Astrocyte (in vitro differentiated cells and primary cell): ENCODE data around the gene CLOCK. TPM values are rescaled to one million over a fixed set of nuclear protein-coding genes. Genes with fewer than 3 reads are reported as not detected.
A peak's percentile ranks its signal among the peaks of the same experiment; 100 is the strongest.

Experiments
- DNase-seq: peaks from one replicate; pipeline ENCODE4 v3.0.0-alpha.2; 2010; ENCODE audit warnings: low read depth
- FAIRE-seq: peaks from 2 replicates; lab custom pipeline; 2011; peaks lifted over from hg19 to GRCh38; lab: Jason Lieb, UNC
- H2AFZ ChIP-seq: 2 replicates; pipeline ENCODE4 v1.6.0; 2012; ENCODE audit warnings: low read depth, low read length, inconsistent platforms
- H3K27ac ChIP-seq: 2 replicates; pipeline ENCODE4 v1.5.1; 2011; ENCODE audit warnings: low read depth, low read length, inconsistent platforms
- H3K27me3 ChIP-seq: 2 replicates; pipeline ENCODE4 v1.6.0; 2011; ENCODE audit warnings: low read length, inconsistent platforms; ENCODE audit not compliant: insufficient read depth
- H3K36me3 ChIP-seq: 2 replicates; pipeline ENCODE4 v1.5.1; 2011; ENCODE audit warnings: low read length, inconsistent platforms; ENCODE audit not compliant: insufficient read depth
- H3K4me1 ChIP-seq: 2 replicates; pipeline ENCODE4 v1.5.1; 2011; ENCODE audit warnings: low read length, inconsistent platforms; ENCODE audit not compliant: insufficient read depth
- H3K4me2 ChIP-seq: 2 replicates; pipeline ENCODE4 v1.6.0; 2012; ENCODE audit warnings: low read length, inconsistent platforms
- H3K4me3 ChIP-seq: 2 replicates; pipeline ENCODE4 v1.5.1; 2011; ENCODE audit warnings: low read depth, mild to moderate bottlenecking, low read length, inconsistent platforms; ENCODE audit not compliant: insufficient read depth
- H3K79me2 ChIP-seq: 2 replicates; pipeline ENCODE4 v1.6.0; 2012; ENCODE audit warnings: mild to moderate bottlenecking, low read length, inconsistent platforms; ENCODE audit not compliant: insufficient read depth
- H3K9ac ChIP-seq: 2 replicates; pipeline ENCODE4 v1.6.0; 2012; ENCODE audit warnings: mild to moderate bottlenecking, low read length, inconsistent platforms
- H3K9me3 ChIP-seq: 2 replicates; pipeline ENCODE4 v1.5.1; 2012; ENCODE audit warnings: low read depth, mild to moderate bottlenecking, low read length, inconsistent platforms; ENCODE audit not compliant: insufficient read depth
- H4K20me1 ChIP-seq: 2 replicates; pipeline ENCODE4 v1.6.0; 2012; ENCODE audit warnings: low read length, inconsistent platforms; ENCODE audit not compliant: insufficient read depth
- H3K27ac Mint-ChIP-seq: one replicate; pipeline ENCODE4 v1.8.0; 2021; ENCODE audit warnings: mild to moderate bottlenecking, mixed read lengths; ENCODE audit not compliant: unreplicated experiment
- H3K27me3 Mint-ChIP-seq: one replicate; pipeline ENCODE4 v1.8.0; 2021; ENCODE audit warnings: low read depth, mixed read lengths; ENCODE audit not compliant: unreplicated experiment
- H3K36me3 Mint-ChIP-seq: one replicate; pipeline ENCODE4 v1.8.0; 2021; ENCODE audit warnings: low read depth, mixed read lengths; ENCODE audit not compliant: unreplicated experiment
- H3K4me1 Mint-ChIP-seq: one replicate; pipeline ENCODE4 v1.8.0; 2021; ENCODE audit warnings: low read depth, mixed read lengths; ENCODE audit not compliant: unreplicated experiment
- H3K4me3 Mint-ChIP-seq: one replicate; pipeline ENCODE4 v1.8.0; 2021; ENCODE audit warnings: mild to moderate bottlenecking, moderate library complexity, mixed read lengths; ENCODE audit not compliant: unreplicated experiment
- H3K9me3 Mint-ChIP-seq: one replicate; pipeline ENCODE4 v1.8.0; 2021; ENCODE audit warnings: mild to moderate bottlenecking, mixed read lengths; ENCODE audit not compliant: unreplicated experiment
- CTCF ChIP-seq: IDR thresholded peaks from 2 replicates; pipeline ENCODE4 v1.5.1; 2011; ENCODE audit warnings: low read depth, mild to moderate bottlenecking, inconsistent platforms, low read length, moderate library complexity; ENCODE audit not compliant: insufficient read depth
- EZH2 ChIP-seq: IDR thresholded peaks from 2 replicates; pipeline ENCODE4 v1.6.1; 2012; ENCODE audit warnings: mild to moderate bottlenecking, low read length, inconsistent platforms; ENCODE audit not compliant: insufficient read depth
- total RNA-seq: library from RNA; stranded (reverse); gene quantifications from 2 replicates; pipeline ENCODE4 v1.2.1, GENCODE V29; 2021

CLOCK gene
- total RNA-seq, 1 donor from 2014 or later = 20.4 TPM

DNA sequence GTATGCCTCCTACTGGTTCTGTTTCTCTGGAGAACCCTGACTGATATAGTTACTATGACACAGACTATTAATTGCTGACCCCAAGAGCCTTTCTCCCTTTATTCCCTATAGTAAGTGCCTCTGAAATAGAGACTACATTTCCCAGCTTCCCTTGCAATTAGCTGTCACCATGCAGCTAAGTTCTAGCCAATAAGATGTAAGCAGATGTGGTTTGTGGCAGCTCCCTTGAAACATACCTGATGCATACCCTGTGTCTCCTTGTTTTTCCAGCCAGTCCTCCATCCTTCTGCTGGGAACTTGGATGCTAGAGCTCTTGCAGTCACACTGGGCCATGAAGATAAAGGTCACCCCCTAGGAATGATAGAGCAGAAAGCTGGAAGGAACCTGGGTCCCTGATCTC is 160.6 kb downstream of the CLOCK start:
- TF ChIP-seq CTCF = no peak
- no peak for TF ChIP-seq EZH2
- Histone ChIP-seq H3K27me3 (no peaks in the 10 kb centered on the region), H3K27ac (no peak overlapping the region), H3K79me2 (no peaks in the 10 kb centered on the region), H3K36me3 (no peaks in the 10 kb centered on the region), H3K4me3 (no peak overlapping the region), H3K9me3 (no peaks in the 10 kb centered on the region), H2AFZ (no peak overlapping the region), H3K4me1 (peaks cover 13% of the 10 kb centered on the region), H3K4me2 (no peak overlapping the region), H4K20me1 (no peaks in the 10 kb centered on the region), H3K9ac (no peak overlapping the region)
- Mint-ChIP-seq H3K4me1 (peaks cover 10% of the 10 kb centered on the region), H3K27ac (no peak overlapping the region), H3K4me3 (no peak overlapping the region), H3K9me3 (peaks cover 3% of the 10 kb centered on the region), H3K27me3 (no peaks in the 10 kb centered on the region), H3K36me3 (peaks cover 2% of the 10 kb centered on the region)
- DNase-seq (peak; percentile 37), FAIRE-seq (peak; percentile 9)

GRCh38 chr4:55385201-55385649 is 161.5 kb downstream of the CLOCK start:
- Mint-ChIP-seq H3K36me3 (peaks cover 2% of the 10 kb centered on the region), H3K27me3 (no peaks in the 10 kb centered on the region), H3K4me3 (no peak overlapping the region), H3K4me1 (peaks cover 10% of the 10 kb centered on the region), H3K9me3 (peaks cover under 1% of the 10 kb centered on the region), H3K27ac (peak overlapping the region; percentile 11)
- no peaks in the 10 kb centered on the region for H3K36me3 ChIP-seq
- H3K4me1 ChIP-seq = peaks cover 13% of the 10 kb centered on the region
- TF ChIP-seq EZH2 = no peak
- TF ChIP-seq CTCF = no peak
- no peaks in the 10 kb centered on the region for H3K79me2 ChIP-seq
- H3K27me3 ChIP-seq = no peaks in the 10 kb centered on the region
- DNase-seq (peak; percentile 54), FAIRE-seq (no peak)
- H3K9me3 ChIP-seq = no peaks in the 10 kb centered on the region
- H3K4me3 ChIP-seq = no peak overlapping the region
- H3K4me2 ChIP-seq = peak overlapping the region; percentile 38
- no peak overlapping the region for H3K9ac ChIP-seq
- H4K20me1 ChIP-seq = no peaks in the 10 kb centered on the region
- H2AFZ ChIP-seq = no peak overlapping the region
- peak overlapping the region; percentile 20 for H3K27ac ChIP-seq

DNA sequence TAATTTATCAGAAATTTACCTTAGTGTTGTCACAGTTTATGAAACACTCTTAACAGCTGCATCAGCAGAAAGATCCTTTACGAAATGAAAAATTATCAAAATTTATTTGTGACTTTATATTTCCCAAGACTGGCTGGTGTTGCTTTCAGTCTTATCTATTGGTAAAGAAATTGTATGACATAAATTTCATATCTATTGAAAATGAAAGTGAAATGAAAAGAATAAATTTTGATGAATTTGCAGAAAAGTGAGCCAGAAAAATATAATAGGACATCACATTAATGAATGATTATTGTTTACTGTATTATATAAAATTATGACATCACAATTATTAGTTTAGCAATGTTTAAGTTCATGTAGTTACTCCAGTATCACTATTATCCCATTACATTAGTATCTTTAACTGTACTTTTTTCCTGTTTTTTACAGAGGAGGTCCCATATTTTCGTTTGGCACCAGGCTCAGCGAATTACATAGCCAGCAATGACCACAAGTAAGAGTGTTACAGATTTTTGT is 164.2 kb downstream of the CLOCK start:
- no peak overlapping the region for H3K4me3 ChIP-seq
- Mint-ChIP-seq H3K27ac (no peak overlapping the region), H3K27me3 (no peaks in the 10 kb centered on the region), H3K4me1 (peaks cover 10% of the 10 kb centered on the region), H3K36me3 (peaks cover under 1% of the 10 kb centered on the region), H3K9me3 (no peaks in the 10 kb centered on the region), H3K4me3 (no peak overlapping the region)
- H3K79me2 ChIP-seq = no peaks in the 10 kb centered on the region
- no peak for FAIRE-seq
- DNase-seq = no peak
- no peak overlapping the region for H3K27ac ChIP-seq
- no peak overlapping the region for H3K9ac ChIP-seq
- no peak for TF ChIP-seq CTCF
- no peak for TF ChIP-seq EZH2
- no peaks in the 10 kb centered on the region for H3K9me3 ChIP-seq
- no peaks in the 10 kb centered on the region for H3K36me3 ChIP-seq
- peaks cover 13% of the 10 kb centered on the region for H3K4me1 ChIP-seq
- H3K27me3 ChIP-seq = no peaks in the 10 kb centered on the region
- H4K20me1 ChIP-seq = no peaks in the 10 kb centered on the region
- H3K4me2 ChIP-seq = no peak overlapping the region
- H2AFZ ChIP-seq = no peak overlapping the region
